Fibroblast of the aortic adventitia (primary cell): ENCODE data around the gene NOD2. TPM values are rescaled to one million over a fixed set of nuclear protein-coding genes. Genes with fewer than 3 reads are reported as not detected.

ENCODE experiments used
- DNase-seq: peaks from one replicate; pipeline ENCODE4 v3.0.0-alpha.2; 2010; ENCODE audit warnings: low read depth
- H3K4me3 ChIP-seq: 2 replicates; pipeline ENCODE4 v1.5.1; 2011; ENCODE audit warnings: low read depth, mild to moderate bottlenecking, control low read depth, low read length, moderate library complexity
- CTCF ChIP-seq: IDR thresholded peaks from 2 replicates; pipeline ENCODE4 v1.5.1; 2011; ENCODE audit warnings: mild to moderate bottlenecking, low read length, control low read depth, inconsistent platforms; ENCODE audit not compliant: insufficient read depth
- total RNA-seq: library from RNA; depleted of rRNA; stranded (reverse); fragments of >200 nt; gene quantifications from 2 replicates; pipeline ENCODE4 v1.2.3, GENCODE V29; 2012; ENCODE audit warnings: low replicate concordance

Gene NOD2
- total RNA-seq, 1 donor = not detected

DNA sequence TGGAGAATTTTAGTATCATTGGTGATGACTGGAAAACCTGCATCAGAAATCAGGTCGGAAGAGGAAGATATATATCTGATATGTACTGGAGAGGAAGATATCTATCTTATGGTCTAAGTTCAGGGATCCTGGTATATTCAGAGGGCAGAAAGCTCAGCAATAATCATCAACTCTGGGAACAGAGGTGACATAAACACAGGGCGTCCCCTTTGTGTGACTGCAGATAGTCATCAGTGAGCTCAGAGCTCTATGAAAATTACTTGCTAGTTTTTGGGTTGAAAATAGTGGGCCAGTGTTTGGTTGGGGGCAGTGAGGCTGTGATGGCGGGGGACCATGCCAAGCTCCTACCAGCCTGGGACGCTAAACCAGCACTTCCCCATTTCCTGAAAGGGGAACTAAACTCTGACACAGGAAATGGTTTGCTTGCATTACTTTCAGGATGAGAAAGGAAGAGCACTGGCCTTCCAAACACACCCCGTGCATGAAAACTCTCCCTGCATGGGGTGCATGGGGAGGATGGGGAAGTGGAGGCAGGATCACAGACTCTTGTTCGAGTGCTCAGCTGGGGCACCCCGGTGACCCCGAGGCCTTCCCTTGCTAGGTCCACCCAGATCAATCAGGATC is 15.8 kb downstream of the NOD2 start:
- no peak for DNase-seq
- H3K4me3 ChIP-seq = no peak overlapping the region
- no peak for TF ChIP-seq CTCF

GRCh38 chr16:50709980-50710379 is 16.6 kb downstream of the NOD2 start:
- DNase-seq = no peak
- H3K4me3 ChIP-seq = no peak overlapping the region
- TF ChIP-seq CTCF = no peak

GRCh38 chr16:50711040-50711439 is 17.6 kb downstream of the NOD2 start:
- DNase-seq = no peak
- H3K4me3 ChIP-seq = no peak overlapping the region
- TF ChIP-seq CTCF = no peak

- TF ChIP-seq CTCF = no peak
- no peak overlapping the region for H3K4me3 ChIP-seq
- no peak for DNase-seq
These were observed 18.6 kb downstream of the NOD2 start for GRCh38 chr16:50711862-50712559.

- no peak overlapping the region for H3K4me3 ChIP-seq
- no peak for TF ChIP-seq CTCF
- DNase-seq = no peak
These were observed 19.1 kb downstream of the NOD2 start for GRCh38 chr16:50712560-50712898.

GRCh38 chr16:50712956-50713355 is 19.6 kb downstream of the NOD2 start:
- TF ChIP-seq CTCF = no peak
- H3K4me3 ChIP-seq = no peak overlapping the region
- no peak for DNase-seq
